HG03469 (cell line): Measurements from ENCODE around the gene TMEM170B.

Source experiments
- ATAC-seq: cut with Tn5 transposase; IDR thresholded peaks from one replicate; pipeline ENCODE4 v1.9.1; 2021; ENCODE audit warnings: mild to moderate bottlenecking, moderate library complexity, moderate number of reproducible peaks; ENCODE audit not compliant: unreplicated experiment

The TMEM170B gene

DNA sequence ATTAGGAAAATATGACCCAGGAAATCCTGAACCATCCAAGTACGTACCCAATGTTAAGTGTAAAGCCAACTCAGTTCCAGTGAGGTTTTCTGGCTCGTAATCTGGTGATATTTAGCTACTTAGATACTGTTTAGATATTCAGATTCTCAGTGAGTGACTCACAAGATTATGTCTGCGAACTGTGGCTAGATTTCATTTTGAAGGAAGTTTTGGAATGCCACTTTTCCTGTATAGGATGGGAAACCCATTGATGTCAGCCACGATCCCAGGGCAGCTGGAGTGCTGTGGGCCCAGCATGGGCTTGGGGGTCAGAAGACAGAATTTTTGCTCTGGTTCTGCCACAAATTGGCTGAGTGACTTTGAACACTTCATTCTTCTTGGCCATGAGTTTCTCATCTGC is 76.3 kb downstream of the TMEM170B start:
- no peak for ATAC-seq

DNA sequence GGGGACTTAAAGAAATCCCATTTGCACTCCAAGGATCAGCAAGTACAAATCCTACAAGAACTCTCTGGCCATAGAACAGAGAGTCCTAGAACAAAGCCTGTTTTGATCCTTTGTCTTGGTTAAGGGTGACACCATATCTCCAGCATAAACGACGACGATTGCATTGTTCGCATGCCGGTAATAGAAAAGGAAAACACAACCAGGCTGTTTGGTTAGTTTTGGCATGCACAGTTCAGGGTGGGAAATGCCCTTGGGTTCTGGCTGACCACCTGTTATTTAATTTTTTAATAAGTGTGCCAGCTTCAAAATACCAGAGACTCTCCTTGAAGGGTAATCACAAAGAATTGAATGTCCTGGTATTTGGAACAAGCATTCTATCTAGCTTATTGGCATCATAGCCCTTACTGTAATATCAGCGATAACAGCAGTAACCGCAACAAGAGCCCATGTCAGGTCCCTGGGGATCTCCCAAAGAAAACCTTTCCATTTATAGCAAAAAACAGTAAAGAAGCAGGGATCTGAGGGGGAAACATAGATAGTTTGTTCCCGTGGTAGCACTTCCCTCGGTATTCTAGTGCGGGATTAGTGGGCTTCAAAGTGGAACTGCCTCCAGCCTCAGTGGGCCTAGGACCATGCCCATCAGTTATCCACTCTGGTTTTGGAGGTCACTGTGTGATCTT is 77.1 kb downstream of the TMEM170B start:
- ATAC-seq = no peak

DNA sequence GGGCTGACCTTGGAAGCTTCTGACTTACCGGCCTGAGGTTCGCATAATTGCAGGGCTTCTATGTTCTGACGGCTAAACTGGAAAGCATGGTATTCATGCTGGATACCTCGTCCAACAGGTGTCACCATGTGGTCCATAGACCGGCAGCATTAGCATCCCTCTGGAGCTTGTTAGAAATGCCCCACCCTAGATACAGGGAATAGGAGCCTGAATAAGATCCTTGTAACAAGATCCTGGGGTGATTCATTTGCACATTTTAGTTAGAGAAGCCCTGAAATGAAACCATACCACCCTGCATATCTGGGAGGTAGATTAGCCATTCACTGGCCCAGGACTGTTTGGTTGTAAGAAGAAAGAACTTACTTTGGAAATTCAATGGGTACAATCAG is 77.7 kb downstream of the TMEM170B start:
- ATAC-seq = no peak

DNA sequence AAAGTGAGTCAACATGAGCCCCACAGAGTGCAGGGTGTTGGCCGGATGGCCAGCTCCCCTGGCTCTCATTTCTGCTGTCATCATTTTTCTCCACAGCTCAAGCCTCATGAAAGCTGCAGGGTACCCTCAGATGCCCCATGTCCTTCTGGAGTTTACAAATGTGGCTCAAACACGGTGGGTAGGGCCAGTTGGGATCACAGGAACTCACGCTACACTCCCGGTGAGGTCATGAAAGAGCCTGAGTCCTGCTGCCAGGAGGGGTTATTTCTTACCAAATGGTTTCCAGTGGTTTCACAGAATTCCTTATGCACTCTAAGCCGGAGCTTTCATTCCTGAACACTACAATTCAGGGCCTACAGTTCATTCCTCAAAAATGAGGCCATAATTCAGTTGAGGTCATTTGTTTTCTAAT is 78.7 kb downstream of the TMEM170B start:
- no peak for ATAC-seq

DNA sequence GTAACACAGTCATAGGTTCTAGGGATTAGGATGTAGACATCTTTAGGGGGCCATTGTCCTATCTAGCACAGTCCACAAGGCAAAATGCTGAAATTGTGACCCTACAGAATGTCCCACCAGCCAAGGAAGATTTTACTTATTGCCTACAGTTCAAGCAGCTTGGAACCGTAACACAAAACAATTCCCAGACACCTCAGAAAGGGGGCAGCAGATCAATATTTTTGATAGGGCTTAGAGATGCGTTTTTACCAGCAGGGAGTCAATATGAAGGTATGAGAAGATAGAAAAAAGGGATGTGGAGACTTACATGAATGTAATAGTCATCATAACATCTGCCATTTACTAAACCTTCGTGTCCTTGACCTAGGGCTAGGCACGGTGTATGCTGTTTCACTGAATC is 81.0 kb downstream of the TMEM170B start:
- ATAC-seq = no peak

DNA sequence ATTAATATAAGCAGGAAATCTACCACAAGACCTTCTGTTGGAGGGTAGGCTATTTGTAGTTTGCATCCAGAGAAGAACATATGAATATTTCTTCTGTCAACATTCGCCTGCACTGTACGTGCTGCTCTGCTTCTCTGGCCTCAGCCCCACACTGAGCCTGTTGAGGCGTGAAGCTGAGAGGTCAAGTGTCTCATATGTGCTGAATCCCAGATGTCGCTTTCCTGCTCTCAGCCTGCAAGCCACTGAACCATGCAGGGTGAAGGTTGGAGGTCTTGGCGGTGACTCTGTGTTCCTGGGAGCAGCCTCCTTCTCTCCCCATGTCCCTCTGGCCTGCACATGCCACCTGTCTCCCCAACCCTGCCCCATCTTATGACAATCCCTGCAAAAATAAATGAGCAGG is 83.6 kb downstream of the TMEM170B start:
- no peak for ATAC-seq

DNA sequence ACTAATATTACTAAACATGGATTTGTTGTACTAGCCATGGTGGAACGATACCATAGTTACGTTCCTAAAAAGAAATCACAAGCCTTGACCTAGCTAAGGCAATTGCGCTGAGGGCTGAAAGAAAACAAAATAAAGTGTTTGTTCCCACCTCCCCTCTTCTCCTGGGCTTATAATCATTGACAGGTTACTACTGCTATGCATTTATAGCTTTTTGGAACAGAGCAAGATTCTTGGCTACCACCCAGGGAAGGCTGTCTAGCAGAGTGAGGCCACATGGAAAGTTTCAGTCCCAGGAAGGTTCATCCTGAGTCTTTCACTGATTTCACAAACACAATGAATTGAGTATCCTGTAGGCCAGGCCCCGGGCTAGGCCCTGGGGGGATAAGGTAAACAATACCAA is 84.6 kb downstream of the TMEM170B start:
- no peak for ATAC-seq

DNA sequence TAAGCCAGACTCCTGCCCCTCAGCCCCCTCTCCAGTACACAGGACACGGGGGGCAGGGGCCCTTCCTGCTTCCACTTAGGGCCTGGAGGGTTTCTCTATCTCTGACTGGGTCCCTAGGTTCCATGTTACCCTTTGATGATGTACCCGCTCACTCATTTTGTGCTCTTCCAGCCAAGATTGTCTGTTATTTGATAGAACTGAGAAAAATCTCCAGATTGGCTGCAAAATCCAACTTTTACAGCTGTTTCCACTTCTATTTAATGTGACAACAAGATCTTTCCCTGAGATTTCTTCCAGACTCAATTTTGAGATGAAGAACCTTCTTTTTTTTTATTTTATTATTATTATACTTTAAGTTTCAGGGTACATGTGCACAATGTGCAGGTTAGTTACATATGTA is 85.7 kb downstream of the TMEM170B start:
- no peak for ATAC-seq

DNA sequence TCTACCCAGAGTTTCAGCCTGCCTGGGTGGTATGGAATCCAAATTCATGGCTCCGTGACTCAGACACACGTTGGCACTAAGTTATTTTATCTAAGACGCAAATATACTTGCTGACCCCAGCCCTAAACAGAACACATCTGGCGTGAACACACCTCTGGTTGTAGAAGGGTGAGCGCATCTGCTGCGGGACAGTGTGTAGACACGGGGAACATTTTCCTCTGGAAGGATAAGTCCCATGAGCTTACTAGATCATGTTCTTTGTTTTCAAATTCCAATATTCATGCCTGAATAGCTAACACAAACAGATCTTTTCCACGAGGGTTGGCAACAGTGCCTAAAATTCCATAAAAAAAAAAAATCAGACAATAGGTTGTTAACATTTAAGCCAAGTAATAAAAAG is 87.8 kb downstream of the TMEM170B start:
- ATAC-seq = no peak

DNA sequence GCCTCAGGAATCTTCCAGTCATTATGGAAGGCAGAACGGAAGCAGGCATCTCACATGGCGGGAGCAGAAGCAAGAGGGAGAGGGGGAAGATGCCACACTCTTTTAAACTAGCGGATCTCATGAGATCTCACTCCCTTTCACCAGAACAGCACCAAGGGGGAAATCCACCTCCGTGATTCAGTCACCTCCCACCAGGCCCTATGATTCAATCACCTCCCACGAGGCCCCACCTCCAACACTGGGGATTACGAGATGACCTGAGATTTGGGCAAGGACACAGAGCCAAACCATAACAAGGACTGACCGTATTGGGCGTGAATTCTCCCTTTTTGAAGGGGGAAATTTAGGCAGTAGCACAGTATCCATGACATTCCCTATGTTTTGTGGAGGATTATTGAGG is 88.8 kb downstream of the TMEM170B start:
- ATAC-seq = no peak

DNA sequence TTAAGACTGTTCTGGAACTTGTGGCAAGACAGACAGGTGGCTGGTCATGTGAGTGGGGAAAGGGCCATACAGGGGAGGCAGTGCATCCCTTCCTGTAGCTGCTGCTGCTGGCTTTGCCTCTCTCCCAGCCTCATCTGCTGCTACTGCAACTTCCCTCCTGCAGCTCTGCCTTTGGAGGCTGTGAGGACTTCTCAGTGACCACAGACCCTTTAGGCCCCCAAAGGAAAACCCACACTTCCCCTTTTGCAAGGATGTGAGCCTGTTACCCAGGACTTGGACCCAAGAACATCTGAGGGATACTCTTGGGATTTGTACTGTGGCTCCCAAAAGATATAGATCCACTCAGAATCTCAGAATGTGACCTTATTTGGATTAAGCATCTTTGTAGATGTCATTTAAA is 91.0 kb downstream of the TMEM170B start:
- ATAC-seq = no peak

DNA sequence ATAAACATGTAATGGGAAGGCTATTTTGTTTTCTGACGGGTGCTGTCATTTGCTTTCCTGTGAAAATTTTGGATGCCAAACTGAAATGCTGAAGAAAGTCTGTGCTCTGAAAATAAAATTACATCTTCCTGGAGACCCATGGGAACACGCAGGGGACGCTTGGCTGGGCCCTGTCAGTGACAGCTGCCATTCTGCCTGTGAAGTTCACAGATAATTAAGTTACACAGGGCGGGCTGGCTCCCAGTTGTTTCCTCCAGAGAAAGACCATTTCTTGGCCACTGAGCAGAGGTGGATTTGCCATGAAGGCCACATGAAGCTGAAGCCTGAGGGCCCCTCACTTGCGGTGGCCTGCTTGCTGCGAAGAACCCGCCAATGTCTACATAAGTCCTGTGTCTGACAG is 93.5 kb downstream of the TMEM170B start:
- no peak for ATAC-seq

DNA sequence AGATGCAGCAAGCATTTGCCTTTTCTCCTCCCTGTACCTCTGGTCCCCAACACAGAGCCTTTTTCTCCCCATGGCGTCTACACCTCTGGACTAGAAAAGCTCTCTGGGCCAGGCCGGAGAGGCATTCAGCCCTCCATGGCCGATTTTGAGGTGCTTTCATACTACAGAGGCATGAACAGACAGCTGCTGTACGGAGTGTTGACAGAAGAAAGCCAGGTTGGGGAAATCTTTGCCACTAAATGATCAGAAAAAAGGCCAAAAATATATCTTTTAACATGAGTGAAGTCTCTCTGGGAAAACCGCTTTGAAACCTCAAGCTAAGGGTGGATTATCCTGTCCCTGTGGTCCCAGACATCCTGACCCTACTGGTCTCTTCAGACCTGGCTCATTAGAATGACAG is 94.0 kb downstream of the TMEM170B start:
- ATAC-seq = no peak

DNA sequence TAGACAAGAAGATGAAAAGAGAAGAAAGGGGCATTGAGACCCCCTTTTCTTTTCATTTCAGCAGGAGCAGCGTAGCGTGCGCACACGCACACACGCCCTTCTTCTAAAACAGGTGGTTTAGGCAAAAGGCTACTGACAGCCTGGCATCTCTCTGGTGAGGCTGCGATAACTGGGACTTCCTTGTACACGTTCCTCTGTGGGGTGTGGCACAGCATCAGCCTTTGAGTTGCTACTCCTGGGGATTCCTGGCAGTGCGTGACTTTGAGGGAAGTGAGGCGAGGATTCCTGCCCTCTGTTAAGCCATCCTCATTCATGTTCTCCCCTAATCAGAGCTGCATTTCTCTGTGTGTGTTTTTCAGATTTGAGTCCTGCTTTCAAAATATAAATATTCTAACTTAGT is 94.7 kb downstream of the TMEM170B start:
- ATAC-seq = no peak

DNA sequence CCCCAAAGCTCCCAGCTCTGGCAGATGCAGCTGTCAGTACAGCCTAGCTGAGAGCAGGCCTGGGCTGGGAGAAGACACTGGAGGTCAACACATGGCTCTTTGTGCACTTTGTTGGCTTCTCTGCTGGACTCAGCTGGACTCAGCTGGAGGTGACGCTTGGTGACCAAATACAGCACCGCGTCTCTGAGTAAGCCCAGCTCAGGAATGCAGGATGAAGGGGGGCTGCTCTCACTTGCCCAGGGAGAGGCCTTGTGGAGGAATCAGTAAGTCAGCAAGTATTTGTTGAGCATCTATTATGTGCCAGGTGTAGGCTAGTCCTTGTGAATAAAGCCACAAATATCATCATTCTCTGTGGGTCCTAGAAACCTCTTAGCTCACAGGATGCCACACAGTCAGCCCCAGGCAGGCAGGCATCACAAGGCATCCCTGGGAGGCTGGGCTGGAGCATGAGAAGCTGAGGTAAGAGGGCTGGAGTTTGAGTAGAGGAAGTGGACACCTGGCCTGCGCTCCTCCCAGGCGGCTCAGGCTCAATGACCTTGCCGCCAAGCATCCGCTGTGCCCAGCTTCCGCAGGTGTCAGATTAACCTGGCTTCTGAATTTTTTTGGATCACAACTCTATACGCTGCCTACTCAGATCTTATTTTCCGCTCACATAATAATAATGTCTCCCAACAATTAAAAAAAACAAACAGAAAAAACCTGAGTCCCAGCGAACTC is 95.4 kb downstream of the TMEM170B start:
- ATAC-seq = no peak
